Esophagus mucosa (tissue), 1 donor: ENCODE measurements around the gene PGAP6. TPM values are rescaled to one million over a fixed set of nuclear protein-coding genes. Genes with fewer than 3 reads are reported as not detected.
A peak's percentile ranks its signal among the peaks of the same experiment; 100 is the strongest.
"Not testable (repeated sequence)": the region's sequence is repeated elsewhere in the genome, so short reads cannot be mapped to it uniquely, and the experiment has no call there.

Experiments
- ATAC-seq: fragments of 200-7000 bp; cut with Tn5 transposase; one replicate; pipeline ENCODE4 v1.9.1; 2020
- total RNA-seq: library from RNA; stranded (reverse); gene quantifications from one replicate; pipeline ENCODE4 v1.2.4, GENCODE V29; 2023
- donor health status: DM: yes; HTN: yes; CAD: no.

PGAP6 gene
- total RNA-seq, 1 donor from 2014 or later = 14.5 TPM

GRCh38 chr16:401468-402348, 19.9 kb upstream of the PGAP6 start, which contains the start of gene DECR2:
TSS of gene DECR2 (plus strand) at chr16:401885. CDS start at chr16:401964, 79 bp downstream.
- ATAC-seq = peak; percentile 92

- ATAC-seq = peak; percentile 2
These were observed 18.3 kb upstream of the PGAP6 start for GRCh38 chr16:400061-400591.

DNA sequence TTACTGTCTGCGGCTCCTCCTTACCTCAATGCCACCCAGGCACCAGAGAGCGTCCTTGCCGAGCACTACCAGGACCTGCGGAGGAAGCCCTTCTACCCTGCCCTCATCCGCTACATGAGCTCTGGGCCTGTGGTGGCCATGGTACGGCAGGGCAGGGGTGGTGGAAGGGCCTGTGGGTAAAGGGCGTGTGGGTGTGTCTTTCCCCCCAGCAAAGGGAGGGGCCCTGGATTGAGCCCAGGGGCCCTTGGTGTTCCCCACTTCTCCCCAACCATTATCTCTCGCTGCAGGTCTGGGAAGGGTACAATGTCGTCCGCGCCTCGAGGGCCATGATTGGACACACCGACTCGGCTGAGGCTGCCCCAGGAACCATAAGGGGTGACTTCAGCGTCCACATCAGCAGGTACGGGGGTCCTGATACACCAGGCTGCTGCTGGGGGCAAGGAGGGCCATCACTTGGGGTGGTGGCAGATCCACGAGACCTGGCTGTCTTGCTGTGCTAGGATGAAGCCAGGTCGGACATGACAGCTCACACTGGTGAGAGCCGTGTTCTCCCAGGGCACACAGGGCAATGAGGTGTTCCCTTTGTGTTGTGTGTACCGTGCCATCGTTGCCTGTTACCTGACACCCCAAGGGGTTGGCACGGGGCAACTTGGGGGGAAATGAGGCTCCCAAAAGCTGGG, 17.7 kb upstream of the PGAP6 start:
- ATAC-seq = no peak

DNA sequence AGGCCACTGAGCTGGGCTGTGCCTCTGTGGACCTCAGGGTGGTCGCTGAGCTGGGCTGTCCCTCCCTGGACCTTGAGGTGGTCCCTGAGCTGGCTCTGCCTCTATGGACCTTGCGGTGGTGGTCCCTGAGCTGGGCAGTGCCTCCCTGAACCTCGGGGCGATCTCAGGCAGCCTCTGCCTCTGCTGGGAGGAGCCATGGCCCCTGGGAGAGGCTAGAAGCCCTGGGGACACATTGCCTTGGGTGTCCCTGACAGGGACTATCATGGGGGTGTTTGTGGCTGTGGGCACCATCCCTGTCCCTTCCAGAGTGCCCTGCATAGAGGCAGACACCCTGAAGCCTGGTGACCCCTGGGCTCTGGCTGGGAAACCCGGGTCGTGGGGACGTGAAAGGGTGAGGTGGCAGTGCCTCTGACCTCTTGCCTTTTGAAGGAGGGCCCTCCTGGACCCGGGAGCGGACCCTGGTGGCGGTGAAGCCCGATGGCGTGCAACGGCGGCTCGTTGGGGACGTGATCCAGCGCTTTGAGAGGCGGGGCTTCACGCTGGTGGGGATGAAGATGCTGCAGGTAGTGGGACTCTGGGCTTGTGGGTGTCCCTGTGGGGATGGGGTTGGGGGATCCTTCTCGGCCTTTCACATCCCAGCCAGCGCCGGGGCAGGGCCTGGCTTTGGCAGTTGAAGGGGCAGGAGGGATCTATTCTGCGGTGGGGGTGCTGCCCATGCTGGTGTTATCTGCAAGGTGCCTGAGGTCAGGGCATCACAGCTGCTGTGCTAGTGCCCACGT, 17.0 kb upstream of the PGAP6 start:
- no peak for ATAC-seq

DNA sequence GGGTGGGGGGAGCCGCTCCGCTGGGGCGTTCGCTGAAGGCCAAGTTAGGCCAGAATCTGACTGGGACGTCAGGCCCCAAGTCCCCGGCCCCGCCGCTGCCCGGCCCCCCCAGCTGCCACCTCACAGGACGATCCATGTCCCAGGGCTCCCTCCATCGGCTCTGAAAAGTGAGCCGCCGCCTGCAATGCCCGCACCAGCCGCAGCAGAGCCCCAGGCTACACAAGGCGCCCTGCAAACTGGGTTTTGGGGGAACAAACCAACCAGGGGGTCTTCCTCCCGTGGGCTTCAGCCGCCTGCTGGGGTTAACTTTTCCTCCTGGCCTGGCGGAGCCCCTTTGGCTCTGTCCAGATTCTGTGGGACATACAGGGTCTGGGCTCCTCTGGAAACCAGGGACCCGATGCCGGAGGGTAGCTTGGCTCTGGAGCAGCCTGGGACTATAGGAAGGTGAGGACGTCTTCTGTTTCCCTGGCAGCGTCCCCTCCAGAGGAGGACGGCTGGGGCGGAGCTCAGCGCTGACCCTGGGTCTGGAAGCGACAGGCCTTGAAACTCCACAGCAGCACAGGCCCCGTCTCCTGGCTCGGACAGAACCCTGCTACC, 16.1 kb upstream of the PGAP6 start:
- no peak for ATAC-seq

DNA sequence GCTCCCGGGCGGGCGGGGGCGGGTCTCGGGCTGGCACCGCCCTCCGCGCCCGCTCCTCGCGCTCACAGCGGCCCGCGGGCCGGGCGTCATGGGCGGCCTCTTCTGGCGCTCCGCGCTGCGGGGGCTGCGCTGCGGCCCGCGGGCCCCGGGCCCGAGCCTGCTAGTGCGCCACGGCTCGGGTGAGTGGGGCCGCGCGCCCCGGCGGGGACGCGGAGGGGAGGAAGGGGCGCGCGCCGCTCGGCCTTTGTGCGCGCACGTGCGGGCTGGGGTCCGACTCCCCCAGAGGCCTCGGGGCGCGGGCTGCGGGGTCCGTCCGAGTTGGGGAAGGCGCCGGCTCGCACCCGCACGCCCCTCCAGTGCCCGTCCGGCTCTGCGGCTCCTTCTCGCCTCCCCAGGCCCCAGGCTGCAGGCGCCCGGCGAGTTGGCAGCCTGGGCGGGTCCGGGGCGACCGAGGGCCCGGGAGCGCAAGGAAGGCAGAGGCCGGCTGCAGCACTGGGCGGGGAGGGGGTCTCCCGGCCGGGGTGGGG, 15.4 kb upstream of the PGAP6 start, which contains the start of gene NME4:
TSS of gene NME4 (plus strand) at position 65 of the 527 bp plus-strand sequence. CDS start at position 89, 24 bp downstream.
- ATAC-seq = no peak

DNA sequence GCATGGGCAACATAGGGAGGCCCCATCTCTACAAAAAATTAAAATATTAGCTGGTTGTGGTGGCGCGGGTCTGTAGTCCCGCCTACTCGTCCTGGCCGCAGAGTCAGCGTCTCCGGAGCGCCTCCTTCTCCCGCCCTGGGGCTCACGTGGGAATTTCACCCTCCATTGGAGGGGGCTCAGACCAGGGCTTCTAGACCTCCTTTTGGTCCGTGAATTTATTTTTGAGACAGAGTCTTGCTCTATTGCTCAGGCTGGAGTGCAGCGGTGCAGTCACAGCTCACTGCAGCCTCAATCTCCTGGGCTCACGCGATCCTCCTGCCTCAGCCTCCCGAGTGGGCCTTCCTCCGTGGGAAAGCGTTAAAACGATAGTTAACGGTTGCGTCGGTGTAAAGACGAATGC, 14.8 kb upstream of the PGAP6 start:
- no peak for ATAC-seq

GRCh38 chr16:396199-396598, 14.4 kb upstream of the PGAP6 start:
- no peak for ATAC-seq

GRCh38 chr16:392450-393030, 10.8 kb upstream of the PGAP6 start:
- ATAC-seq = no peak

- ATAC-seq = peak; percentile 79
These were observed 10.1 kb upstream of the PGAP6 start for GRCh38 chr16:391885-392335.

- ATAC-seq = peak; percentile 9
These were observed 7.6 kb upstream of the PGAP6 start for GRCh38 chr16:389352-389751.

GRCh38 chr16:387761-388666, 6.2 kb upstream of the PGAP6 start:
- ATAC-seq = not testable (repeated sequence)

DNA sequence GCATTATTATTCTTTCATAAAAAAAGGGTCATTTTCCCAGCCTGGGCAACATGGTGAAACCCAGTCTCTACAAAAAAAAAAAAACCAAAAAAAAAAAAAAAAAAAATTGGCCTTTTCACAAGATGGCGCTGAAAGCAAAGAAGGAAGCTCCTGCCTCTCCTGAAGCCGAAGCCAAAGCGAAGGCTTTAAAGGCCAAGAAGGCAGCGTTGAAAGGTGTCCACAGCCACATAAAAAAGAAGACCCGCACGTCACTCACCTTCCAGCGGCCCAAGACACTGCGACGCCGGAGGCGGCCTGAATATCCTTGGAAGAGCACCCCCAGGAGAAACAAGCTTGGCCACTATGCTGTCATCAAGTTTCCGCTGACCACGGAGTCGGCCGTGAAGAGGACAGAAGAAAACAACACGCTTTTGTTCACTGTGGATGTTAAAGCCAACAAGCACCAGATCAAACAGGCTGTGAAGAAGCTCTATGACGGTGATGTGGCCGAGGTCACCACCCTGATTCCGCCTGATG, 4.9 kb upstream of the PGAP6 start:
- ATAC-seq = no peak

DNA sequence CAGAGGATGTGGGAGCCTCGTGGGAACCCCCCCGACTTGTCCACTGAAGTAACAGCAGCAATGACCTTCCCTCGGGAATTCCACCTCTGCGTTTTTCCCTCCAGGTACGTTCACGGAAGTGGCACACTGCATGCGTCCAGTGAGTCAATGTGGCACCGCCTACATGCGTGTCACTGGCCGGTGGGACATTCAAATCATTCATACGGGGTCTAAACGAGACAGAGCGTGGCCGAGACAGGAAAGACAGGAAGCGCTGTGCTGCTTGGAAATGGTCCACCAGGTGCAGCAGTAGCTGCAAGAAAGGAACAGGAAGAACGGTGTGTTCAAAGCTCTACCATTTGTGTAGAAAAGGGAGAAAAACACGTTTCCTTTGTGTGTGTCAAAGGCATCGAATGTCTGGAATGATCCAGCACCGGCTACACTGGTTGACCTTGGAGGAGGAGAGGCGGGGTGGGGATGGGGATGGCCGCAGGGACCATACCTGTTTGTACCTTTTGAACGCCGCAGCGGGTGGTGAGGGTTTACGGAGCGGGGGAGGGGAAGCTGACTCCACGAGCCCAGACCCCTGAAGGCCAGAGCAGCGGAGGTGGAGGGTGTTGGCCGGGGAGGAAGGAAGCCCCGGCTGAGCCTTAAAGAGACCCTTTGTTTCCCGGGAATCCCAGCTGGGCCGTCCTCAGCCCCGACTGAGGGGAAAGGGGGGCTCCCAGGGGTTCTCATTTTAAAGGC, 1.7 kb upstream of the PGAP6 start:
- peak; percentile 76 for ATAC-seq

DNA sequence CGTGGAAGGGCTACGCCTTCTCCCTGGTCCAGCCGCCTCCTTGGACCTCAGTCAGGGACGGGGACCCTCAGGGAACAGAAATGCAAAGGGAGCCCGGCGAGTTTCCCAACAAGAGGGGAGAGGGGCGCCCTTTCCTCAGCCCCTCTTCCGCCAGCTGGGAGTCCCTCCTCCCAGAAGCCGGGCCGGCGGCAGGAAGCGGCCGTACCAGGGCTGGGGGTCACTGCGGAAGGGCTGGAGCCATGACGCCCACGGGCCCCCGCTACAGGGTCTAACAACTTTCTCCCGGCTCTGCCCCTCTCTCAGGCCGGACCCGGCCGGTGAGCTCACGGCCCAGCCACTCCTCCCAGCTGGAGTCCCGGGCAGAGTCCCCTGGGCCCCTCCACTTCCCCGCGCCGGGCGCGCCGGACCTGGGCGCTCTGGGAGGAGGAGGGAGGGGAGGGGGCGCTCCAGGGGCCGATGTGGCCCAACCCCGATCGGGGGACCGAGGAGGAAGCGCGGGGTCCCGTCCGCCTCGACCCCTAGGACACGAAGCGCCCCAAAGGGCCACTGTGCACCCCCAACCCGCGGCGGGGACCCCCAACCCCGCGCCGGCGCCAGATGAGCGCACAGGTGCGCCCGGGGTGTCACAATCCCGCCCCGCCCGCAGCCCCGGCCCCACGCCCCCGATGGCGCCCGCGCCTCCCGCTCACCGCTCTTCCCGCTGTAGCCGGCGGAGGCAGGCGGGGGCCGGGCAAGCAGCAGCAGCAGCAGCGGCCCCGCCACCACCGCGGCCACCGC, 578 bp downstream of the PGAP6 start:
- ATAC-seq = peak; percentile 4

- ATAC-seq = no peak
These were observed 1.1 kb downstream of the PGAP6 start for GRCh38 chr16:380762-381011.

DNA sequence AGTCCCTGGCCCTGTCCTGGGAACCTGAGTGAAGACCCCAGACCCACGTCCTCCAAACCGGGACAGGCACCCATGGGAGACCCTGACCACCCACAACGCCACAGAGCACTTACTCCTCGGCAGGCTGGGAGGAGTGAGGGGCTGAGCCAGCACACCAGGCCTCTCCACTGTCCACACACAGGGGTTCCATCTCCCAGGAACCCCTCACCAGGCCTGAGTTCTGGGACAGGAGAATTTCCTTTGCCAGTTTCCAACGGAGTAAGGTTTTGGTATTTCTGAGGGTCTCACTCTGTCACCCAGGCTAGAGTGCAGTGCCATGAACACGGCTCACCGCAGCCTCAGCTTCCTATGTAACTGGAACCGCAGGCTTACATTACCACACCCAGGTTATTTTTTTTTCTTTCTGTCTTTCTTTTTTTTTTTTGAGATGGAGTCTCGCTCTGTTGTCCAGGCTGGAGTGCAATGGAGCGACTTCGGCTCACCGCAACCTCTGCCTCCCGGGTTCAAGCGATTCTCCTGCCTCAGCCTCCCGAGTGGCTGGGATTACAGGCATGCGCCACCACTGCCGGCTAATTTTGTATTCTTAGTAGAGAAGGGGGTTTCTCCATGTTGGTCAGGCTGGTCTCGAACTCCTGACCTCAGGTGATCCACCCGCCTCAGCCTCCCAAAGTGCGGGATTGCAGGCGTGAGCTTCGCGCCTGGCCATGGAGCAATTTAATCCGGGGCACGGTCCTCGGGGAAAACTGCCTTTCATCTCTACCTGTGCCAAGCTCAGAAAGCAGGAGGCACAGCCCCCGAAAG, 1.6 kb downstream of the PGAP6 start:
- ATAC-seq = no peak
